MCF 10A (cell line): Measurements from ENCODE around the gene CCDC136. TPM values are rescaled to one million over a fixed set of nuclear protein-coding genes. Genes with fewer than 3 reads are reported as not detected.

Source experiments
- BruUV-seq: library from RNA; stranded (reverse); fragments of 400-500 nt; replicated peaks from 2 replicates; lab custom pipeline; 2021; lab: Mats Ljungman, UMichigan
- CTCF ChIA-PET: fragments of 300-600 bp; sonication (Branson Sonifier 250); formaldehyde crosslinking; extraction: SDS; loops from one replicate; lab custom pipeline; 2021; ENCODE audit warnings: antibody characterized with exemption, inconsistent platforms; lab: Yijun Ruan, JAX
- POLR2A ChIA-PET: fragments of 300-600, 350-650 bp; sonication (Branson Sonifier 250); formaldehyde crosslinking; extraction: SDS; loops from one replicate; lab custom pipeline; 2020; ENCODE audit warnings: antibody characterized with exemption, inconsistent platforms; lab: Yijun Ruan, JAX
- DNase-seq: peaks from one replicate; pipeline ENCODE4 v3.0.0-alpha.2; 2018; ENCODE audit not compliant: unreplicated experiment
- H3K27ac Mint-ChIP-seq: one replicate; pipeline ENCODE4 v1.8.0; 2022; ENCODE audit warnings: mild to moderate bottlenecking, low read depth, mixed read lengths; ENCODE audit not compliant: unreplicated experiment
- H3K27me3 Mint-ChIP-seq: one replicate; pipeline ENCODE4 v1.8.0; 2022; ENCODE audit warnings: mixed read lengths; ENCODE audit not compliant: insufficient read depth, unreplicated experiment
- H3K36me3 Mint-ChIP-seq: one replicate; pipeline ENCODE4 v1.8.0; 2022; ENCODE audit warnings: mild to moderate bottlenecking, moderate library complexity, mixed read lengths; ENCODE audit not compliant: insufficient read depth, unreplicated experiment
- H3K4me1 Mint-ChIP-seq: one replicate; pipeline ENCODE4 v1.8.0; 2022; ENCODE audit warnings: mixed read lengths; ENCODE audit not compliant: insufficient read depth, unreplicated experiment
- H3K4me3 Mint-ChIP-seq: one replicate; pipeline ENCODE4 v1.8.0; 2022; ENCODE audit warnings: mild to moderate bottlenecking, moderate library complexity, mixed read lengths; ENCODE audit not compliant: unreplicated experiment
- H3K9me3 Mint-ChIP-seq: one replicate; pipeline ENCODE4 v1.8.0; 2022; ENCODE audit warnings: mixed read lengths; ENCODE audit not compliant: unreplicated experiment
- CTCF ChIP-seq: fragments of 200-600 bp; IDR thresholded peaks from one replicate; pipeline ENCODE4 v1.8.0; 2022; ENCODE audit warnings: antibody characterized with exemption, mild to moderate bottlenecking; ENCODE audit not compliant: unreplicated experiment
- intact Hi-C: fragments of 100-400 bp; cut with micrococcal nuclease; formaldehyde crosslinking; loops from 2 replicates; pipeline ENCODE4 v1.14.1; 2022
- total RNA-seq: library from RNA; stranded (reverse); gene quantifications from 2 replicates; pipeline ENCODE4 v1.2.3, GENCODE V29; 2022

The CCDC136 gene
- total RNA-seq, 1 experiment from 2014 or later: 3.5 TPM

- BruUV-seq: no TSS peak
- Mint-ChIP-seq H3K4me1 (no peaks in the 10 kb centered on the region), H3K27me3 (no peaks in the 10 kb centered on the region), H3K27ac (no peak overlapping the region), H3K36me3 (peaks cover 28% of the 10 kb centered on the region), H3K4me3 (no peak overlapping the region), H3K9me3 (peaks cover 11% of the 10 kb centered on the region)
- POLR2A ChIA-PET: interaction anchor here (1.2 kb wide), 1 partner anchor 38 kb away, joined by 4 read pairs; no protein-coding TSS in a partner anchor
- intact Hi-C loops: no loop called here
- CTCF ChIA-PET: interaction anchor here (0.6 to 1.2 kb wide), 2 partner anchors 12 to 34 kb away, joined by 3 read pairs; no protein-coding TSS in a partner anchor
- TF ChIP-seq CTCF: no peak
- no peak for DNase-seq
Measured at GRCh38 chr7:128777156-128778123, 14.3 kb upstream of the CCDC136 start.

GRCh38 chr7:128778946-128779345 lies 12.8 kb upstream of the CCDC136 start:
- no peak for DNase-seq
- CTCF ChIA-PET: no interaction called here
- H3K27ac Mint-ChIP-seq: no peak overlapping the region
- no peak for TF ChIP-seq CTCF
- peaks cover 11% of the 10 kb centered on the region for H3K9me3 Mint-ChIP-seq
- H3K4me3 Mint-ChIP-seq: no peak overlapping the region
- no peaks in the 10 kb centered on the region for H3K4me1 Mint-ChIP-seq
- H3K27me3 Mint-ChIP-seq: no peaks in the 10 kb centered on the region
- intact Hi-C loops: no loop called here
- POLR2A ChIA-PET: interaction anchor here (0.6 kb wide), 1 partner anchor 25 kb away, joined by 4 read pairs; no protein-coding TSS in a partner anchor
- no TSS peak for BruUV-seq
- peaks cover 25% of the 10 kb centered on the region for H3K36me3 Mint-ChIP-seq

- Mint-ChIP-seq H3K36me3 (peaks cover 16% of the 10 kb centered on the region), H3K27ac (no peak overlapping the region), H3K4me1 (no peaks in the 10 kb centered on the region), H3K4me3 (no peak overlapping the region), H3K9me3 (peaks cover 11% of the 10 kb centered on the region), H3K27me3 (no peaks in the 10 kb centered on the region)
- CTCF ChIA-PET: no interaction called here
- BruUV-seq: no TSS peak
- DNase-seq: no peak
- POLR2A ChIA-PET: interaction anchor here (0.7 kb wide), 1 partner anchor 9 kb away, joined by 4 read pairs; no protein-coding TSS in a partner anchor
- TF ChIP-seq CTCF: no peak
- intact Hi-C loops: no loop called here
Measured at GRCh38 chr7:128781126-128781525, 10.6 kb upstream of the CCDC136 start.

GRCh38 chr7:128781851-128782250 lies 9.9 kb upstream of the CCDC136 start:
- CTCF ChIA-PET: no interaction called here
- no peak for DNase-seq

More at GRCh38 chr7:128781851-128782250, 9.9 kb upstream of the CCDC136 start:
- Mint-ChIP-seq H3K4me3 (no peak overlapping the region), H3K9me3 (peaks cover 11% of the 10 kb centered on the region), H3K27me3 (no peaks in the 10 kb centered on the region), H3K27ac (no peak overlapping the region), H3K36me3 (peaks cover 16% of the 10 kb centered on the region), H3K4me1 (no peaks in the 10 kb centered on the region)
- POLR2A ChIA-PET: interaction anchor here (1.2 kb wide), 1 partner anchor 11 kb away, joined by 3 read pairs; no protein-coding TSS in a partner anchor
- TF ChIP-seq CTCF: no peak
- intact Hi-C loops: no loop called here
- no TSS peak for BruUV-seq
